ENCODE results near the gene PACC1. TPM values are rescaled to one million over a fixed set of nuclear protein-coding genes. Genes with fewer than 3 reads are reported as not detected.
"Not testable (repeated sequence)": the region's sequence is repeated elsewhere in the genome, so short reads cannot be mapped to it uniquely, and the experiment has no call there.

PACC1 gene
- total RNA-seq, 2 donors from 2014 or later: 5.2 to 6.7 TPM

DNA sequence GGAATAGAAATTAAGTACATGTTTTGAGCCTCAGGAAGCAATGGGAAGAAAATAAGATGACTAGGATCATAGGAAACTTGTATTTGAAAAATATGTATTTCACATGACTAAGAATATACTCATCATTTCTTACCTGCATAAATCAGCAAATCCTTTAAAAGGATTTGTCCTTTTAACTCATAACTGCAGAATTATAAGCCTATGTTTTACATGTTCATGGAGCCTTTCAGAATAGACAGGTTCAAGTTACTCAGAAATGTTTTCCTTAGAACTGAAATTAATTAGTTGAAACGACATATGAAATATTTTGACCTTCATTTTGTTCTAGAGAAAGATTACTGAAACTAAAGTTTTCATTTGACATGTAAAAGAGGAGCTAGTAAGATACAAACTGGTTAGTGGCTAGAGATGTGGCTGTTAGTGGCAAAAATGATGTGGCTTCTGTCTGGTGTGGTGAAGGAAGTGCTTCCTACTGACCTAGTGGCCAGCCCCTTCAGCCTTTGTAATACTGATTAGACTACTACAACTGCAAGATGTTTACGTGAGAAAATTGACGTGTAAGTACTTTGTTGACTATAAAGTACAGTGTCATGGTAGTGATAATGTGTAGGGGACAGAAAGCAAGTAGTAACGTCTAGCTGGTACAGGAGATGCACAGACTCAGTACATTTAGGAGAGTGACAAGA, 54.7 kb downstream of the PACC1 start:
- intact Hi-C loops (cut with DNase I): no loop called here
- no peak for DNase-seq (ENCODE audit: low spot score)

DNA sequence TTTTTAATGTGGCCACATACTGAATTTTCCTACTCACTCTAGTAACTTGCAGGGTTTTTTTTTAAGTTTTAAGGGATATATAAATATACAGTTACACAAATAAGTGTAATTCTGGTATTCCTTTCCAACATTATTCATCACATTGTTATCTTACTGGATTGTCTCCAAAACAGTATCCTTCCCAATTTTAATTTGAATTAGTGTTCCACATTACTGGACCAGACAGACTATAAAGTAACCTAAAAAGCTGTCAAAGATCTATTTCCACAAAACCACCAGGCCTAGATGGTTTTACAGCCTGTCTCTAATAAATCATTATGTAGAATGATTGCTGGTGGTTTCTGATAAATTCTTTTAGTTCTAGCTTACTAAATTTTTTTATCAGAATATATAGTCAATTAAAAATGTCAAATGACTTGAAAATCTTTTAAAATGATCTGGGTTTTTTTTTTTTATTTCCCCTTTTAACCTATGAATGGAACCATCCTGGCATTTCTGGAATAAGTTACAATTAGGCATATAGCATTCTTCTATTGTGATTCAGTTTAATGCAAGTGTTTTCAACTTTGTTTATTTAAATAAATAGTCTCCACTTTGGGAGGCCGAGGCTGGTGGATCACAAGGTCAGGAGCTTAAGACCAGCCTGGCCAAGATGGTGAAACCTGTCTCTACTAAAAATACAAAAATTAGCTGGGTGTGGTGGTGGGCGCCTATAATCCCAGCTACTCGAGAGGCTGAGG, 59.3 kb downstream of the PACC1 start:
- intact Hi-C loops (cut with DNase I): no loop called here
- DNase-seq (ENCODE audit: low spot score): no peak

GRCh38 chr1:212354464-212354863, 60.2 kb downstream of the PACC1 start:
- no peak for DNase-seq (ENCODE audit: low spot score)
- intact Hi-C loops (cut with DNase I): no loop called here

DNA sequence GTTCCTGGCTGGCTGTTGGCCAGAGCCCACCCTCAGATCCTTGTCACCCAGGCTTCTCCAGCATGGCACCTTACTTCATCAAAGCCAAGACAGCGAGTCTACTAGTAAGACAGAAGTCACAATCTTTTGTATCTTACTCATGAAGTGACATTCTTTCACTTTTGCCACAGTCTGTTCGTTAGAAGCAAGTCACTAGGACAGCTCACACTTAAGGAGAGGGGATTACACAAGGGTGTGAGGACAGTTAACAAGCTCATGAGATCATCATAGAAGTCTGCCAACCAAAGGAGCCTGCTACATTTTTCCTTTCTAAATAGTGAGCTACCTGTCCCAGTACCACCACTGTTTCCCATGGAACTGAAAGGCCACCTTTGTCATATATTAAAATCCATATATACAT, 61.5 kb downstream of the PACC1 start:
- no peak for DNase-seq (ENCODE audit: low spot score)
- intact Hi-C loops (cut with DNase I): no loop called here

- intact Hi-C loops (cut with DNase I): no loop called here
- DNase-seq (ENCODE audit: low spot score): no peak
These were observed 62.9 kb downstream of the PACC1 start for GRCh38 chr1:212351588-212352362.

DNA sequence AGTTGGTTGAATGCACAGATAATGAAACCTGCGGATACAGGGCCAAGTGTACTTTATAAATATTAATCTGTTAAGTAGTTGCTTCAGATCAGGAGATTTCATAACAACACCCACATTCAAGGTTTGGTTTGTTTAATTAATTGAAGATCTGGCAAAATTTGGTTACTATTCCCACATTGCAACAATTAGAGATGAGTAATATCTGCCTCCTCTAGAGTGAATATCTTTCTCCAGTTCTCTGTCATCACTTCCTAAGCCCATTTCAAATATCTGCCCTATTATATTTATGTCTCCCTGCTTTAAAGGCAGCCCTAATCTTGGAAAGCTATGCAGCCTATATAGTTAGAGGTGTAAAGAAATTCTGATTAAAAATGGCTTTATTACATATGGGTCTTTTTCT, 68.1 kb downstream of the PACC1 start:
- DNase-seq (ENCODE audit: low spot score): no peak
- intact Hi-C loops (cut with DNase I): no loop called here

- intact Hi-C loops (cut with DNase I): no loop called here
- no peak for DNase-seq (ENCODE audit: low spot score)
These were observed 69.8 kb downstream of the PACC1 start for GRCh38 chr1:212344905-212345304.

DNA sequence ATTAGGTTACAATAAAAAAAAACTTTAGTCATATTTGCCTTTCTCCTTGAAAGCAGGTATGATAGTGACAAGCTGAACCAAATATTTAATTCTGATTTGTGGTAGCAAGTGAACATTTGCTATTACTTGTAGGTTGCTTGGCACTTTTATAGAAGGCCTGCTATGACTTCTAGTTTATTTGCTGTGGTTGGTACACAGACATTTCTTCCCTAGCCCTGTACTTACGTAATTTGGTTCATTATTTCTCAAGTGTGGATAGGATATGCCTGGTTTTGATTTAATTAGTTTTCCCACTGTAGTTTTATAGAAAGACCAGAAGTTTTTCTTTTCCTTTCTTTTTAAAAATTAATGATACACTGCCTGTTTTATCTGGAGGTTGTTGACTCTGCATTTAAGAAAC, 73.6 kb downstream of the PACC1 start:
- intact Hi-C loops (cut with DNase I): no loop called here
- DNase-seq (ENCODE audit: low spot score): no peak

GRCh38 chr1:212329105-212329504, 85.6 kb downstream of the PACC1 start:
- DNase-seq (ENCODE audit: low spot score): no peak
- intact Hi-C loops (cut with DNase I): no loop called here

GRCh38 chr1:212328248-212328647, 86.4 kb downstream of the PACC1 start:
- DNase-seq (ENCODE audit: low spot score): no peak
- intact Hi-C loops (cut with DNase I): no loop called here

- no peak for DNase-seq (ENCODE audit: low spot score)
- intact Hi-C loops (cut with DNase I): no loop called here
These were observed 88.1 kb downstream of the PACC1 start for GRCh38 chr1:212326541-212326940.

DNA sequence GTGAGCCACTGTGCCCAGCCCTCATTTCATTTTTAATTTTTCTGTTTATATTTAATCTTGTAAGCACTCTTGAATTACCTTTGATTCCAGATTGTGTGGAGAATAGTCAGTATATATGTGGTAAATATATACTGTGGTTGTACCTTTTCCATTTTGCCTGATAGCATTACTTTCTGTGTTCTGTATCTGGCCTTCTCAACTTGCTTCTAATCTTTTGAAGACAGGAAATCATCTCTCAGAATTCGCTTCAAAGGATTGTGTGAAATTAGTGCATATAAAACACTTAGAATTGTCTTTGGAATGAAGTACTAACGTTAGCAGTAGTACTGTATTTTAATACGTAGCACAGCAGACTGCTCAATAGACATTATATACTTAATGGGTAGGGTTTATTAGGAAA, 91.6 kb downstream of the PACC1 start:
- intact Hi-C loops (cut with DNase I): no loop called here
- no peak for DNase-seq (ENCODE audit: low spot score)

DNA sequence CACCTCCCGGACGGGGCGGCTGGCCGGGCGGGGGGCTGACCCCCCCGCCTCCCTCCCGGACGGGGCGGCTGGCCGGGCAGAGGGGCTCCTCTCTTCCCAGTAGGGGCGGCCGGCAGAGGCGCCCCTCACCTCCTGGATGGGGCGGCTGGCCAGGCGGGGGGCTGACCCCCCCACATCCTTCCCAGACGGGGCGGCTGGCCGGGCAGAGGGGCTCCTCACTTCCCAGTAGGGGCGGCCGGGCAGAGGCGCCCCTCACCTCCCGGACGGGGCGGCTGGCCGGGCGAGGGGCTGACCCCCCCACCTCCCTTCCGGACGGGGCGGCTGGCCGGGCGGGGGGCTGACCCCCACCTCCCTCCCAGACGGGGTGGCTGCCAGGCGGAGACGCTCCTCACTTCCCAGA, 93.7 kb downstream of the PACC1 start:
- DNase-seq (ENCODE audit: low spot score); intact Hi-C loops (cut with DNase I): not testable (repeated sequence)

GRCh38 chr1:212317916-212318315, 96.8 kb downstream of the PACC1 start:
- no peak for DNase-seq (ENCODE audit: low spot score)
- intact Hi-C loops (cut with DNase I): no loop called here

GRCh38 chr1:212315907-212316306, 98.8 kb downstream of the PACC1 start:
- no peak for DNase-seq (ENCODE audit: low spot score)
- intact Hi-C loops (cut with DNase I): no loop called here

DNA sequence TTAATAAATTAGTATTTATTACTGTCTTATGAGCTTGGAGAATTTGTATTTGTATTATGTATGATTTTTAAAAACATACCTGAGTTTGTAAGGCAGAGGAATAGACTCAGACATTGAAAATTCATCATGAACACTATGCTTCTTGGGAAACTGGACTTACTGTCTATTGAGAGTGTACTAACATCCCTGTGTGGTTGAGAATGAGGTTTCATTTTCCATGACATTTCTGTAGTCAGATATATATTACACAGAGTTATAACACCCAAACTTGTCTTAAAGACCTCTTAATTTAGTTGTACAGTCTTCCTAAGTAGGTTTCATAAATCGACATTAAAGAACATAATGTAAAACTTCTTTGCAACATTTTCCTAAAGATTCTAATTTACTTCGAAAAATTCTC, 99.5 kb downstream of the PACC1 start:
- DNase-seq (ENCODE audit: low spot score): no peak
- intact Hi-C loops (cut with DNase I): no loop called here

Measured in posterior vena cava (tissue), 2 donors.